Activated CD8-positive, alpha-beta memory T cell treated with anti-CD3 and anti-CD28 coated beads, Interleukin-2, amount 50 U/mL, for 1 hour (primary cell): ENCODE results near the gene CACNB3.
"Not testable (repeated sequence)": the region's sequence is repeated elsewhere in the genome, so short reads cannot be mapped to it uniquely, and the experiment has no call there.

Experiments used
- DNase-seq: peaks from one replicate; pipeline ENCODE4 v3.0.0-alpha.2; 2020; ENCODE audit errors: extremely low read depth

Gene CACNB3

GRCh38 chr12:48854932-48855331 lies 36.6 kb downstream of the CACNB3 start:
- DNase-seq: not testable (repeated sequence)

- no peak for DNase-seq
Measured at GRCh38 chr12:48856379-48856778, 38.1 kb downstream of the CACNB3 start.

- no peak for DNase-seq
Measured at GRCh38 chr12:48857278-48857994, 39.1 kb downstream of the CACNB3 start.

- no peak for DNase-seq
Measured at GRCh38 chr12:48858043-48858442, 39.7 kb downstream of the CACNB3 start.

- no peak for DNase-seq
Measured at GRCh38 chr12:48859607-48860006, 41.3 kb downstream of the CACNB3 start.

- DNase-seq: not testable (repeated sequence)
Measured at GRCh38 chr12:48860236-48860635, 41.9 kb downstream of the CACNB3 start.

GRCh38 chr12:48861111-48861510 lies 42.8 kb downstream of the CACNB3 start:
- DNase-seq: no peak

GRCh38 chr12:48862760-48863159 lies 44.5 kb downstream of the CACNB3 start:
- no peak for DNase-seq

- DNase-seq: no peak
Measured at GRCh38 chr12:48863291-48863690, 45.0 kb downstream of the CACNB3 start.

GRCh38 chr12:48865281-48866051 lies 47.2 kb downstream of the CACNB3 start, which contains the start of gene RND1:
Gene RND1 (minus strand): TSS chr12:48865870. CDS start chr12:48865767, 103 bp downstream.
- peak; percentile 73 for DNase-seq

- no peak for DNase-seq
Measured at GRCh38 chr12:48866052-48866711, 47.9 kb downstream of the CACNB3 start.

GRCh38 chr12:48868451-48868850 lies 50.2 kb downstream of the CACNB3 start:
- no peak for DNase-seq

- DNase-seq: no peak
Measured at GRCh38 chr12:48869191-48869590, 50.9 kb downstream of the CACNB3 start.

- DNase-seq: no peak
Measured at GRCh38 chr12:48873096-48873495, 54.8 kb downstream of the CACNB3 start.

- DNase-seq: not testable (repeated sequence)
Measured at GRCh38 chr12:48873534-48873933, 55.2 kb downstream of the CACNB3 start.

- DNase-seq: no peak
Measured at GRCh38 chr12:48875944-48876515, 57.7 kb downstream of the CACNB3 start.
